ENCODE data around the gene RANBP17. TPM values are rescaled to one million over a fixed set of nuclear protein-coding genes. Genes with fewer than 3 reads are reported as not detected.
"Not testable (repeated sequence)": the region's sequence is repeated elsewhere in the genome, so short reads cannot be mapped to it uniquely, and the experiment has no call there.

Gene RANBP17
- total RNA-seq, 4 donors from 2014 or later, result 9.8 to 20.8 (median 10.3) TPM

GRCh38 chr5:171166766-171167165 is 304.9 kb downstream of the RANBP17 start:
- Histone ChIP-seq H3K4me3 (no peak overlapping the region), H3K27ac (no peak overlapping the region), H3K36me3 (no peaks in the 10 kb centered on the region), H3K4me1 (no peaks in the 10 kb centered on the region), H3K9me3 (no peaks in the 10 kb centered on the region), H3K27me3 (no peaks in the 10 kb centered on the region)
- DNase-seq, result no peak
- TF ChIP-seq CTCF (IDR thresholded peaks at IDR 0.05) (no peak), POLR2A (IDR thresholded peaks at IDR 0.05) (no peak)

- no peaks in the 10 kb centered on the region for H3K4me1 ChIP-seq
- no peaks in the 10 kb centered on the region for H3K9me3 ChIP-seq
- TF ChIP-seq CTCF (IDR thresholded peaks at IDR 0.05) (no peak), POLR2A (IDR thresholded peaks at IDR 0.05) (no peak)
- no peak overlapping the region for H3K27ac ChIP-seq
- no peak overlapping the region for H3K4me3 ChIP-seq
- H3K36me3 ChIP-seq, result no peaks in the 10 kb centered on the region
- DNase-seq, result no peak
- H3K27me3 ChIP-seq, result no peaks in the 10 kb centered on the region
Observed at GRCh38 chr5:171168171-171168570, 306.4 kb downstream of the RANBP17 start.

- H3K9me3 ChIP-seq, H3K36me3 ChIP-seq, H3K27me3 ChIP-seq, H3K4me1 ChIP-seq, H3K4me3 ChIP-seq, H3K27ac ChIP-seq, DNase-seq: not testable (repeated sequence)
Observed at GRCh38 chr5:171174960-171175359, 313.1 kb downstream of the RANBP17 start.

- H3K4me1 ChIP-seq, result no peaks in the 10 kb centered on the region
- H3K4me3 ChIP-seq, result no peak overlapping the region
- TF ChIP-seq CTCF (IDR thresholded peaks at IDR 0.05) (no peak), POLR2A (IDR thresholded peaks at IDR 0.05) (no peak)
- no peaks in the 10 kb centered on the region for H3K36me3 ChIP-seq
- H3K9me3 ChIP-seq, result no peaks in the 10 kb centered on the region
- DNase-seq, result no peak
- no peak overlapping the region for H3K27ac ChIP-seq
- no peaks in the 10 kb centered on the region for H3K27me3 ChIP-seq
Observed at GRCh38 chr5:171175746-171176145, 313.9 kb downstream of the RANBP17 start.

GRCh38 chr5:171178190-171178589 is 316.4 kb downstream of the RANBP17 start:
- not testable (repeated sequence) for H3K27ac ChIP-seq, H3K27me3 ChIP-seq, DNase-seq, H3K4me1 ChIP-seq, H3K4me3 ChIP-seq, H3K9me3 ChIP-seq, H3K36me3 ChIP-seq

- Histone ChIP-seq H3K4me3 (no peak overlapping the region), H3K9me3 (no peaks in the 10 kb centered on the region), H3K27ac (no peak overlapping the region), H3K36me3 (no peaks in the 10 kb centered on the region), H3K4me1 (no peaks in the 10 kb centered on the region), H3K27me3 (no peaks in the 10 kb centered on the region)
- no peak for TF ChIP-seq POLR2A (IDR thresholded peaks at IDR 0.05)
- no peak for TF ChIP-seq CTCF (IDR thresholded peaks at IDR 0.05)
- DNase-seq, result no peak
Observed at GRCh38 chr5:171188016-171188415, 326.2 kb downstream of the RANBP17 start.

GRCh38 chr5:171189442-171189841 is 327.6 kb downstream of the RANBP17 start:
- TF ChIP-seq CTCF (IDR thresholded peaks at IDR 0.05), result no peak
- no peak for TF ChIP-seq POLR2A (IDR thresholded peaks at IDR 0.05)
- H3K36me3 ChIP-seq, result no peaks in the 10 kb centered on the region
- H3K27ac ChIP-seq, result no peak overlapping the region
- H3K4me3 ChIP-seq, result no peak overlapping the region
- no peaks in the 10 kb centered on the region for H3K9me3 ChIP-seq
- DNase-seq, result no peak
- H3K27me3 ChIP-seq, result no peaks in the 10 kb centered on the region
- no peaks in the 10 kb centered on the region for H3K4me1 ChIP-seq
